HepG2 (cell line): ENCODE measurements around the gene RAB30. TPM values are rescaled to one million over a fixed set of nuclear protein-coding genes. Genes with fewer than 3 reads are reported as not detected.

ENCODE experiments used
- BCL3 ChIP-seq: sonication (generic); formaldehyde crosslinking; IDR thresholded peaks from 2 replicates; pipeline ENCODE4 v1.5.1; 2020; ENCODE audit warnings: mild to moderate bottlenecking, missing genetic modification reagents, moderate library complexity
- DDIT3 ChIP-seq: sonication (generic); formaldehyde crosslinking; IDR thresholded peaks from 2 replicates; pipeline ENCODE4 v1.4.0; 2020; ENCODE audit warnings: mild to moderate bottlenecking, missing genetic modification reagents
- FOXA1 ChIP-seq, 2 experiments: fragments of 450-650 bp in 1 of 2; sonication (generic) in 1 of 2; formaldehyde crosslinking in 1 of 2; IDR thresholded peaks; 2 replicates each; pipeline versions ENCODE4 v1.4.0 to v1.6.1; 2016 to 2020; ENCODE audit warnings: missing genetic modification reagents in 1 of 2
- HMGA1 ChIP-seq: sonication (generic); formaldehyde crosslinking; conservative IDR thresholded peaks from 2 replicates; pipeline ENCODE4 v1.4.0; 2020; ENCODE audit warnings: missing genetic modification reagents
- HNRNPLL ChIP-seq: fragments of 200-400 bp; formaldehyde crosslinking; IDR thresholded peaks from 2 replicates; pipeline ENCODE4 v1.6.1; 2017; ENCODE audit warnings: mild to moderate bottlenecking, low read depth, low read length; ENCODE audit not compliant: poor library complexity, severe bottlenecking
- LBX2 ChIP-seq: sonication (generic); formaldehyde crosslinking; IDR thresholded peaks from 2 replicates; pipeline ENCODE4 v1.5.0; 2020; ENCODE audit warnings: missing genetic modification reagents, mild to moderate bottlenecking, borderline replicate concordance
- MAF1 ChIP-seq: sonication (generic); formaldehyde crosslinking; IDR thresholded peaks from 2 replicates; pipeline ENCODE4 v1.5.0; 2020; ENCODE audit warnings: missing genetic modification reagents, borderline replicate concordance
- MAFG ChIP-seq: sonication (generic); formaldehyde crosslinking; IDR thresholded peaks from 2 replicates; pipeline ENCODE4 v1.5.1; 2020; ENCODE audit warnings: mild to moderate bottlenecking, missing genetic modification reagents
- MBD4 ChIP-seq: IDR thresholded peaks from 2 replicates; pipeline ENCODE4 v1.6.1; 2012; ENCODE audit warnings: low read length, inconsistent platforms, borderline replicate concordance
- RNF2 ChIP-seq: fragments of 450-650 bp; conservative IDR thresholded peaks from 2 replicates; pipeline ENCODE4 v1.6.1; 2016; ENCODE audit warnings: low read depth
- SKIL ChIP-seq: sonication (generic); formaldehyde crosslinking; IDR thresholded peaks from 2 replicates; pipeline ENCODE4 v1.8.0; 2022; ENCODE audit warnings: missing genetic modification reagents, mild to moderate bottlenecking, moderate library complexity, borderline replicate concordance
- TBX2 ChIP-seq: sonication (generic); formaldehyde crosslinking; IDR thresholded peaks from 2 replicates; pipeline ENCODE4 v1.5.0; 2020; ENCODE audit warnings: missing genetic modification reagents, mild to moderate bottlenecking, borderline replicate concordance
- THRA ChIP-seq: sonication (generic); formaldehyde crosslinking; IDR thresholded peaks from 2 replicates; pipeline ENCODE4 v1.4.0; 2020; ENCODE audit warnings: missing genetic modification reagents, borderline replicate concordance
- U2AF1 ChIP-seq: fragments of 200-400 bp; formaldehyde crosslinking; optimal IDR thresholded peaks from 2 replicates; pipeline ENCODE3; 2017; ENCODE audit warnings: mild to moderate bottlenecking, low read depth, low read length
- ZFP37 ChIP-seq: sonication (generic); formaldehyde crosslinking; IDR thresholded peaks from 2 replicates; pipeline ENCODE4 v1.4.0; 2020; ENCODE audit warnings: missing genetic modification reagents, borderline replicate concordance
- ZFP90 ChIP-seq: sonication (generic); formaldehyde crosslinking; IDR thresholded peaks from 2 replicates; pipeline ENCODE4 v1.8.0; 2022; ENCODE audit warnings: missing genetic modification reagents, mild to moderate bottlenecking, inconsistent platforms, borderline replicate concordance
- ZNF264 ChIP-seq: sonication (generic); formaldehyde crosslinking; IDR thresholded peaks from 2 replicates; pipeline ENCODE4 v1.4.0; 2020; ENCODE audit warnings: missing genetic modification reagents
- ZNF44 ChIP-seq: sonication (generic); formaldehyde crosslinking; IDR thresholded peaks from 2 replicates; pipeline ENCODE4 v1.5.1; 2020; ENCODE audit warnings: mild to moderate bottlenecking, missing genetic modification reagents
- ZNF512B ChIP-seq: sonication (generic); formaldehyde crosslinking; IDR thresholded peaks from 2 replicates; pipeline ENCODE4 v1.5.1; 2020; ENCODE audit warnings: missing genetic modification reagents, mild to moderate bottlenecking, borderline replicate concordance
- ZNF781 ChIP-seq: sonication (generic); formaldehyde crosslinking; IDR thresholded peaks from 2 replicates; pipeline ENCODE4 v1.5.1; 2020; ENCODE audit warnings: borderline replicate concordance, mild to moderate bottlenecking, missing genetic modification reagents; ENCODE audit errors: not compliant biosample characterization
- polyA plus RNA-seq, 8 experiments: library from polyadenylated mRNA; depleted of rRNA in 3 of 8; stranded (reverse) in 7 of 8; unstranded in 1 of 8; fragments of >200 nt; fragmentation: Illumina TruSeq in 4 of 8; extraction: Trizol in 4 of 8; gene quantifications; 2 replicates each; pipeline versions ENCODE4 v1.2.1 to v1.2.3, GENCODE V29; 2011 to 2016; ENCODE audit warnings: low read depth in 4 of 8, missing spikeins in 1 of 8, mixed read lengths in 1 of 8; ENCODE audit not compliant: insufficient read depth in 1 of 8
- total RNA-seq, 5 experiments: library from RNA; depleted of rRNA; stranded (reverse); fragments of >200 nt; fragmentation: Illumina TruSeq; extraction: Trizol; gene quantifications; 2 replicates each; pipeline ENCODE4 v1.2.3, GENCODE V29; 2016; ENCODE audit warnings: low read depth in 1 of 5

RAB30 gene
- total and polyA plus RNA-seq, 2 of the 13 experiments (the other 11 are each of a cell fraction or from before 2014, with no cell fraction given), result 3.7 to 5.0 TPM

GRCh38 chr11:83071567-83072349 lies at the start of gene RAB30 (continued):
- peak; percentile 70; the same call in 1 of the 2 replicates for TF ChIP-seq TBX2 (CRISPR knock-in tag)
- TF ChIP-seq HMGA1, result no peak
- TF ChIP-seq MBD4, result no peak
- TF ChIP-seq ZFP90 (CRISPR knock-in tag), result peak; percentile 41; the same call in 1 of the 2 replicates
- peak; percentile 14; the same call in 1 of the 2 replicates for TF ChIP-seq ZFP37
- TF ChIP-seq MAF1, result no peak
- 0 out of 2 replicates have a peak, but pooled peaks have one; percentile 35 for TF ChIP-seq ZNF44 (CRISPR knock-in tag)
- TF ChIP-seq RNF2, result no peak
- peak; percentile 45 for TF ChIP-seq HNRNPLL
- peak; percentile 65; the same call in 1 of the 2 replicates for TF ChIP-seq BCL3 (CRISPR knock-in tag)
- TF ChIP-seq LBX2, result no peak
- no peak for TF ChIP-seq THRA
- TF ChIP-seq ZNF264 (CRISPR knock-in tag), result no peak
- TF ChIP-seq FOXA1 (IDR thresholded peaks at IDR 0.05), result no peak
- no peak for TF ChIP-seq FOXA1 (CRISPR knock-in tag; IDR thresholded peaks at IDR 0.05)
- TF ChIP-seq U2AF1, result no peak
- TF ChIP-seq SKIL (CRISPR knock-in tag), result no peak
- no peak for TF ChIP-seq ZNF512B (CRISPR knock-in tag)
- no peak for TF ChIP-seq ZNF781 (CRISPR knock-in tag)
- TF ChIP-seq DDIT3 (CRISPR knock-in tag), result no peak
- TF ChIP-seq MAFG, result no peak
